Hypothalamus (tissue), 51 donors: Measurements from ENCODE around the gene RBMS3.
A peak's percentile ranks its signal among the peaks of the same experiment; 100 is the strongest.

Experiments used
- DNase-seq, 51 donors: peaks; one replicate each; lab custom pipeline; 2025; lab: John Stamatoyannopoulos, UW

The RBMS3 gene

GRCh38 chr3:29701326-29701983 lies 420.6 kb downstream of the RBMS3 start:
- peak in 1 of 51 donors; percentile 1 for DNase-seq

GRCh38 chr3:29705906-29706844 lies 425.3 kb downstream of the RBMS3 start:
- DNase-seq: no peak

- no peak for DNase-seq
Measured at GRCh38 chr3:29708884-29709283, 428.0 kb downstream of the RBMS3 start.

- DNase-seq: no peak
Measured at GRCh38 chr3:29711255-29711771, 430.4 kb downstream of the RBMS3 start.

DNA sequence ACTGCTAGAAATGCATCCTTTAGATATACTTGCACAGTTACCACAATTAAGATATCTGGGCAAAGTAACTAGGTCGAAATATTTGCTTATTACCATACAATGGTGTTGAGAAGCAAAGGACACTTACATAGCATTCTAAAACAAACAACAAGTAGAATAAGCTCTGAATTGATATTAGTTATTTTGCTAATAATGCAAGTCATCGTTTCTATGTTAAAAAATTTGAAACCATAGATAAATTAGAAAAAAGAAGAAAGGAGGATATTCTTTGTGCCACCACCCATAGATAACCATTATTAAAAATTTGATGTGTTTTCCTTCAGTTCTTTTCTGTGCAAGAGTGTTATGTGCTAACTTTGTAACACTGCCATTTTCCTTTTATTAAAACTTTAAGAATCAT lies 435.3 kb downstream of the RBMS3 start:
- DNase-seq: no peak

GRCh38 chr3:29718661-29719065 lies 437.8 kb downstream of the RBMS3 start:
- no peak for DNase-seq

GRCh38 chr3:29720665-29721064 lies 439.8 kb downstream of the RBMS3 start:
- no peak for DNase-seq

DNA sequence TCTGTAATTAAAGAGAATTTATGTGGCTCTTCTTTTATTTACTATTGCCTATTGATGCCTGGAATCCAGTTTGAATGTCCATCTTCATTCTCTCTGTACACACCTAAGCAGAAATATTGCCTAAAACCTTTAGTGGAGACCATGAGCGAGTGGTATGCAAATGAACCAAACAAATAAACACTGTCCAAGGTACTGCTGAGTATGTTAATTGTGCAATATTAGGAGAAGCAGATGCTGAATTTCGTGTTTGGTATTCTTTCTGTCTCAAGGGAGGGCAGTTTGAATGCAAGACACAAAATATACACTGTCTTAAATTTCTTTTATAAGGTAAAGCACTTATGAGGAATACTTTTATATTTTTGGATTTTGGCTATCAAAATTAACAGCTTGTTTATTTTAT lies 440.9 kb downstream of the RBMS3 start:
- DNase-seq: no peak

- no peak for DNase-seq
Measured at GRCh38 chr3:29731050-29731449, 450.2 kb downstream of the RBMS3 start.

- DNase-seq: no peak
Measured at GRCh38 chr3:29741231-29741630, 460.4 kb downstream of the RBMS3 start.

DNA sequence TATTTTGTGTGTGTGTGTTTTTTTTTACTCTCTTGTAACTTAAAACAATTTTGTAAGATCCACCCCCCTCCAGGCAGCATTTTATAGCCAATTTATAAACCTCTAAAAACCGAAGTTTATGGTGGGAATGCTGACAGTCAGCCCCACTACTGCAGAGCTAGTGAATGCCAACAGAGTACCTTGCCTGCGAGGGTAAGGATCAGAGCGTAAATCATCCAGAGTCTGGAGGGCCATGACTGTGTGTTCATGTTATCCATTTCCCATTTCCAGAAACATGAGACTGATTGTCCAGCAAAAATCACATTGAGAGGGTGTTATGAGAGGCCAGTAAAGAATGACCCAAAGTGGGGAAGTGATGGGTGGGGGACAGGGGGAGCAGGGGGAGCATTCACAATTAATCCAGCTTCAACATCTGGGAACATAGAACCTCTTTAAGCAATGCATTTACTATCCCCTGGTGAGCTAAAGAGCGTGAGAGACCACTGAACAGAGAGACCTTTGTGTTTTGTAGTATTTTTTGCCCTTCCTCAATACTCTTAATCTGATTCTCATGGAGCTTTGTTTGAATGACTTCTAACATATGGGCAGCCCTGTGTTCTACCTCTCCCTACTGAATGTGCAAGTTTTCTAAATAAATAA lies 464.5 kb downstream of the RBMS3 start:
- DNase-seq: no peak

- DNase-seq: no peak
Measured at GRCh38 chr3:29746163-29746760, 465.4 kb downstream of the RBMS3 start.

- no peak for DNase-seq
Measured at GRCh38 chr3:29747991-29748390, 467.1 kb downstream of the RBMS3 start.

DNA sequence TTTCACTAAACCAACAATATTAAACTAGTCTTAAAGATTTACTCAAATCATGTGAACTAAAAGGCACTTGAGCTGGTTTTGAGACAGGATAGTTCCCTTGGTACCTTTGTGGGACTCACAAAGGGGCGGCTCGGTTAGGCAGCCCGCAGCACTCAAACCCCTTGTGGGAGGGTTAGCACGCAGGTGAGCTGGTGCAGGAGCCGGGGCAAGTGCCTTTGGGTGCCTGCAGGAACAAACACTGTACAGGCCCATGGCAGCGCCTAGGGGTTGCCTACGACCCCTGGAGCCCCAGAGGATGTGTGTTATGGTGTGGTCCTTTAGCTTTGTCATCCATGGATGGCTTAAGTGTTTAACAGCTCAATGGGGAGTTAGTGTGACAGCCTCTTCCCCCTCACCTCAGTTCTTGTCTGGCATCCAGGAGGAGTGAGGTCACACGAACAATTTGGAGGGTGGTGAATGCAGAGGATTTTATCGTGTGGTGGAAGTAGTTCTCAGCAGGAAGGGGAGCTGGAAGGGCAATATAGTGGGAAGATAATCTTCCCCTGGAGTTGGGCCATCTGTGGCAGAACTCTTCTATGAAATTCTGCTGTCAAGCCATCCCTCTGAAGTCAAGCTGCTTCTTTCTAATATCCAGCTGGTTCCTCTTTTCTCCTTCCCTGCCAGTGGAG lies 470.9 kb downstream of the RBMS3 start:
- no peak for DNase-seq

GRCh38 chr3:29754346-29754745 lies 473.5 kb downstream of the RBMS3 start:
- no peak for DNase-seq

GRCh38 chr3:29755416-29755815 lies 474.5 kb downstream of the RBMS3 start:
- no peak for DNase-seq

DNA sequence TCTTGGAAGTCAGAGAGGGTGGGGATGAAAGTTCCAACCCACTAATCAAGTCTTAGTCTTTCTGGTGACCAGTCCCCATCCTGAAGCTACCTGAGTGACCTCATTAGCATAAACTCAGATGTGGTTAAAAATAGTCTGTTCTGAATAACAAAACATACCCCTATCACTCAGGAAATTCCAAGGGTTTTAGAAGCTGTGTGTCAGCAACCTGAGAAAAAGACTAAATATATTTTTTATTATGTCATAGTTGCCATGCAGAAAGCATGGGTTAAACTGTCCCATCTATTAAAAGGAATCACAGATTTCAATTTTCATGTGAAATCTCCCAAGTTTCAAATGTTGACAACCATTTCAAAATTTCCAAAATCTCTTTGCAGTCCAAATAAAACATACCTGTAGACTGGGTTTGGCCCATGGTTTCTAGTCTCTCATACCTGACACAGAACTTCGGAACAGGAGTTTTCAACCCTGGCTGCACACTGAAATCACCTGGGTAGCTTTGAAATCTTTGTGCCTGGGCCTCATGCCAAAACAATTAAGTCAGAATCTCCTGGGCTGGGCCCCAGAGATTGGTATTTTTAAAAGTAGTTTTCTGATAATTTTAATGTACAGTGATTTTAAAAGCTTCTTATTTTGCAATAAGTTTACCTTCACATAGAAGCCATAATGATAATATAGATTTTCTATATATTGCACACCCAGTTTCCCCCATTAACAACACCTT lies 476.3 kb downstream of the RBMS3 start:
- no peak for DNase-seq

- DNase-seq: no peak
Measured at GRCh38 chr3:29758108-29758433, 477.2 kb downstream of the RBMS3 start.

DNA sequence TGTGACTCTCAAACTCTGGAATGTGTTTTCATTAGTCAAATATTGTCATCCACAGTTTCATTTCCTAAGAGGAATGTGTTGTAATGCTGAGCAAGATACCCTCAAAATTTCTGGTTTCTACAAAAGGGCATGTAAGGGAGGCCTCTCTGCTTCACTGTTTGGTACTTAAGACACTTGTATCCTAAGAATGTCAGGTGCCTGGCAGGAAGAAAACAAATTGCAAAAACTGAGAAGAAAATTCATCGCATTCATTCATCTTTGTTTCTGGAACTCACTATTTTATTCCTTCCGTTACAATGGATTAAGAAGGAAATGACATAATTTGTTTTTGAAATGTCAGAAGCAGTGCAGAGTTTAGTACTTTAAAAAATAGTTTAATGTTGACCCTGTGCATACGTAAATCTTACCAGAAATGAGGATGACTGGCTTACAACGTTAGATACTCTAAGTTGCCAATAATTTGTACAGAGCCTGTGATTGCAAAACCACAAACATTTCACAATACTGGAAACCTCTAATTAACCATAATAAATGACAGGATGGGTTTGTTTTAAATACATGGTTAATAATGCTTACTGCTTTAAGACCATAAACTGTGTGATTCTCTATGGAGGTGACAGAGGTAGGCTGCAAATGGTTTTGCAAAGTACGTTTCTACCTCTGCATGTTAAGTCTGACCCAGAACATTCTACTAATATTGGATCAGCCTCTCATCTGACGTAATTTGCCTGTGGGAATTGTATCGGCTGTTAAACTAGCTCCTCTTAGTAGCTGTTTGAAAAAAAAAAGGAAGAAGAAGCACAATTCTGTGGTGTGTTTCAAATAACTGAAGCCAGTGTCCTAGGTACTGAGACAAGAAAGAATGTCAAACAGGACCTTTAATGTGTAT lies 477.8 kb downstream of the RBMS3 start:
- DNase-seq: no peak
